Activated CD8-positive, alpha-beta T cell treated with anti-CD3 and anti-CD28 coated beads for 36 hours (primary cell): Measurements from ENCODE around the gene LY9. TPM values are rescaled to one million over a fixed set of nuclear protein-coding genes. Genes with fewer than 3 reads are reported as not detected.

Experiments used
- ATAC-seq: fragments of 200-7000 bp; cut with Tn5 transposase; one replicate; pipeline ENCODE4 v1.10.0; 2021; ENCODE audit warnings: mild to moderate bottlenecking, moderate library complexity
- CTCF ChIA-PET: fragments of 350-600 bp; sonication (Branson Sonifier 250); formaldehyde crosslinking; loops from one replicate; lab custom pipeline; 2021; ENCODE audit warnings: antibody characterized with exemption; lab: Charles Lee
- POLR2A ChIA-PET: fragments of 350-600 bp; sonication (Branson Sonifier 250); formaldehyde crosslinking; loops from one replicate; lab custom pipeline; 2021; ENCODE audit warnings: antibody characterized with exemption; lab: Charles Lee
- DNase-seq: peaks from one replicate; pipeline ENCODE4 v3.0.0-alpha.2; 2020
- H3K27ac Mint-ChIP-seq: one replicate; pipeline ENCODE4 v1.8.0; 2021; ENCODE audit warnings: mild to moderate bottlenecking, mixed read lengths
- H3K27me3 Mint-ChIP-seq: one replicate; pipeline ENCODE4 v1.8.0; 2021; ENCODE audit warnings: mixed read lengths
- H3K36me3 Mint-ChIP-seq: one replicate; pipeline ENCODE4 v1.8.0; 2021; ENCODE audit warnings: low read depth, mixed read lengths
- H3K4me1 Mint-ChIP-seq: one replicate; pipeline ENCODE4 v1.8.0; 2021; ENCODE audit warnings: low read depth, mixed read lengths
- H3K4me3 Mint-ChIP-seq: one replicate; pipeline ENCODE4 v1.8.0; 2021; ENCODE audit warnings: mild to moderate bottlenecking, moderate library complexity, mixed read lengths
- H3K9me3 Mint-ChIP-seq: one replicate; pipeline ENCODE4 v1.8.0; 2021; ENCODE audit warnings: mixed read lengths
- CTCF ChIP-seq: fragments of 200-600 bp; IDR thresholded peaks from one replicate; pipeline ENCODE4 v1.8.0; 2022; ENCODE audit warnings: antibody characterized with exemption, mild to moderate bottlenecking
- intact Hi-C: fragments of 100-400 bp; cut with micrococcal nuclease; formaldehyde crosslinking; loops from one replicate; pipeline ENCODE4 v1.10.0; 2022
- total RNA-seq, 2 experiments: library from RNA; stranded (reverse); gene quantifications; one replicate each; pipeline ENCODE4 v1.2.3, GENCODE V29; 2021

The LY9 gene
- total RNA-seq, 2 experiments from 2014 or later: 19.1 to 19.5 TPM

DNA sequence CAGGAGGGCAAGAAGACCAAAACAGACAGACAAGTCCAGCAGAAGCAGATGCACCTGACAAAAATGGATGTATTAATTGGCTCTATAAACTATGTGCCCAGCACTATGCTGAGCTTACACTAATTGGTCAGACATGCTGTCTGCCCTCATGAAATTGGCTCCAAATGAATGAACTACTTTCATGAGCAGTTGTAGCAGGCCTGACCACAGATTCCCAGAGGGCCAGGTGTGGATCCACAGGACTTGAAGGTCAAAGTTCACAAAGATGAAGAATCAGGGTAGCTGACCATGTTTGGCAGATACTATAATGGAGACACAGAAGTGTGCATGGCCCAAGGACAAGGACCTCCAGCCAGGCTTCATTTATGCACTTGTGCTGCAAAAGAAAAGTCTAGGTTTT is 42.4 kb upstream of the LY9 start:
- H3K27ac Mint-ChIP-seq: peak overlapping the region; percentile 92
- H3K36me3 Mint-ChIP-seq: peaks cover 75% of the 10 kb centered on the region
- no peak overlapping the region for H3K4me3 Mint-ChIP-seq

GRCh38 chr1:160755461-160755860 is 40.5 kb upstream of the LY9 start:
- POLR2A ChIA-PET: interaction anchor here (0.6 to 3.5 kb wide), 14 partner anchors 8 to 117 kb away, joined by 3 to 35 read pairs (median 5); partner anchors contain the start of genes LY9 and SLAMF7
- CTCF ChIA-PET: interaction anchor here (0.7 to 2.9 kb wide), 14 partner anchors 9 to 196 kb away, joined by 3 to 31 read pairs (median 4); no protein-coding TSS in a partner anchor
- Mint-ChIP-seq H3K4me1 (peaks cover 75% of the 10 kb centered on the region), H3K27me3 (no peaks in the 10 kb centered on the region), H3K27ac (peak overlapping the region; percentile 95), H3K4me3 (peak overlapping the region; percentile 40), H3K36me3 (peaks cover 58% of the 10 kb centered on the region), H3K9me3 (peaks cover 17% of the 10 kb centered on the region)
- DNase-seq (no peak), ATAC-seq (no peak)
- intact Hi-C loops: no loop called here
- TF ChIP-seq CTCF: no peak

More for the DNA sequence above, 42.4 kb upstream of the LY9 start:
- Mint-ChIP-seq H3K9me3 (peaks cover 17% of the 10 kb centered on the region), H3K4me1 (peaks cover 83% of the 10 kb centered on the region), H3K27me3 (no peaks in the 10 kb centered on the region)
- ATAC-seq (no peak), DNase-seq (no peak)
- intact Hi-C loops: no loop called here
- ChIA-PET CTCF (no interaction called here), POLR2A (interaction anchor here (1.2 to 2.9 kb wide), 2 partner anchors 12 to 40 kb away, joined by 3 to 17 read pairs; no protein-coding TSS in a partner anchor)
- TF ChIP-seq CTCF: no peak

DNA sequence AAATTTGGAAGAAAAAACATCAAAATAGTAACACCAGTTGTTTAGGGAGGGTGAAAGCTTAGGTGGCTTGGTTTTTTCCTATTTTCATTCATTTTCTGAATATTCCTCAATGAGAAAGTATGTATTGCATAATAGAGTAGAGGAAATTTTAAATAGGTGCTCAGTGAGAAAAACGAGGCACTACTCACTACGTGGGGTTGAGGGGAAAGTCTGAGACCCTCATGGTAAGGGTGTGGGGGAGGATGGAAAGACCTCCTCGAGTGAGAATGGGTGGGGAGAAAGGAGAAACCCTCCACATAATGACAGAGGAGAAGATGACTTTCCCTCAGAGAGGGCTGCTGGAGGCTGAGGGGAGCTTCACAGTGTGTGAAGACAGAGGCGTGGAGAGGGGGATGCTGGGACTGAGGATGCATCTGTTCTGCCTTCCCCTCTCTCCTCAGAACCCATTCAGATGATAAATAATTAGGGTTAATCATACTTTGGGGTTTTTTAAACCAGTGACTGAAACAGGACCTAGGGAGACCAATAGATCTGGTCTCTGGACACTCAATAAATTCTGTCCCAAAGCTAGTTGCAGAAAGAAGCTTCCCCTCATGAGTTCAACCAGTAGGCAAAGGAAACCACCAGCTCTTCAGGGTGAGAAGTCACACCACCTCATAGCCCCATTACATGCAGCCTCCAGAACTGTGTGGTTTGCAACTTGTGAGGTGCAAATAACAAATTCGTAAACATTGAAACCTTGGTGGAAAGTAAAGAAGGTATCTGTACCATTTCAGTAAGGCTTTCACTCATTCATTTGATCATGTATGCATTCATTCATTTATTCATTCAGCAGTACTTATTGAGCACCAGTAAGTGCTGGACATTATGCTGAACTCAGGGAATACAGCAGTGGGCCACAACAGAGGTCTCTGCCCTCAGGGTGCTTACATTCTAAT is 39.8 kb upstream of the LY9 start:
- peak; percentile 68 for ATAC-seq
- POLR2A ChIA-PET: interaction anchor here (0.7 to 3.5 kb wide), 17 partner anchors 8 to 81 kb away, joined by 3 to 35 read pairs (median 4); partner anchors contain the start of genes CD48, LY9 and SLAMF7
- Mint-ChIP-seq H3K4me1 (peaks cover 73% of the 10 kb centered on the region), H3K27me3 (no peaks in the 10 kb centered on the region), H3K27ac (peak overlapping the region; percentile 95), H3K9me3 (peaks cover 14% of the 10 kb centered on the region), H3K36me3 (peaks cover 51% of the 10 kb centered on the region), H3K4me3 (peak overlapping the region; percentile 40)
- intact Hi-C loops: no loop called here
- DNase-seq: peak; percentile 70
- TF ChIP-seq CTCF: no peak
- CTCF ChIA-PET: interaction anchor here (0.7 to 2.9 kb wide), 15 partner anchors 9 to 195 kb away, joined by 3 to 31 read pairs (median 4); no protein-coding TSS in a partner anchor

DNA sequence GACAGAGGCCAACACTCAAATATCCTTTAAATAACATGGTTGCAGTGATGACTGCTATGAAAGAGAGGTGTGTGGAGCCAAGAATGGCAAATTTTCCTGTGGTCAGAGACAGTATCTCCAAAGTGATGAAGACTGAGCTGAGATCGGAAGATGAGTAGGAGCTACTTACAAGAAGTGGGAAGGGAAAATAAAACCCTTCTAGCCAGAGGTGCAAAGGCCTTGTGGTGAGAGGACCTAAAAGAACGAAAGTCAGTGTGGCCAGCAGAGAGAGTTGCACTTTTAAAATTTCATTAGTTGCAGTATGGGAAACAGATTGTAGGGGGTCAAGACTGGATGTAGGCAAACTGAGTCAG is 39.1 kb upstream of the LY9 start:
- Mint-ChIP-seq H3K9me3 (peaks cover 14% of the 10 kb centered on the region), H3K27ac (peak overlapping the region; percentile 95), H3K27me3 (no peaks in the 10 kb centered on the region), H3K4me3 (peak overlapping the region; percentile 40), H3K4me1 (peaks cover 75% of the 10 kb centered on the region), H3K36me3 (peaks cover 47% of the 10 kb centered on the region)
- CTCF ChIA-PET: interaction anchor here (1.1 to 2.9 kb wide), 8 partner anchors 10 to 195 kb away, joined by 3 to 31 read pairs (median 7); no protein-coding TSS in a partner anchor
- DNase-seq: no peak
- ATAC-seq: peak; percentile 25
- POLR2A ChIA-PET: interaction anchor here (1.0 to 3.5 kb wide), 9 partner anchors 9 to 80 kb away, joined by 3 to 35 read pairs (median 4); partner anchors contain the start of genes CD48, LY9 and SLAMF7
- TF ChIP-seq CTCF: no peak
- intact Hi-C loops: no loop called here
